GM08714 (cell line): ENCODE measurements around the gene AFF3.

Experiments used
- H3K4me3 ChIP-seq: fragments of 200-500 bp; sonication (Bioruptor generic); 2 replicates; pipeline ENCODE4 v1.5.1; 2014; ENCODE audit warnings: mild to moderate bottlenecking, low read length, inconsistent platforms
- ZNF274 ChIP-seq: IDR thresholded peaks from 2 replicates; pipeline ENCODE4 v1.6.1; 2012; ENCODE audit warnings: mild to moderate bottlenecking, low read depth, low read length

Gene AFF3

GRCh38 chr2:99878581-99879350 is 263.6 kb downstream of the AFF3 start:
- no peak overlapping the region for H3K4me3 ChIP-seq
- TF ChIP-seq ZNF274, result no peak

DNA sequence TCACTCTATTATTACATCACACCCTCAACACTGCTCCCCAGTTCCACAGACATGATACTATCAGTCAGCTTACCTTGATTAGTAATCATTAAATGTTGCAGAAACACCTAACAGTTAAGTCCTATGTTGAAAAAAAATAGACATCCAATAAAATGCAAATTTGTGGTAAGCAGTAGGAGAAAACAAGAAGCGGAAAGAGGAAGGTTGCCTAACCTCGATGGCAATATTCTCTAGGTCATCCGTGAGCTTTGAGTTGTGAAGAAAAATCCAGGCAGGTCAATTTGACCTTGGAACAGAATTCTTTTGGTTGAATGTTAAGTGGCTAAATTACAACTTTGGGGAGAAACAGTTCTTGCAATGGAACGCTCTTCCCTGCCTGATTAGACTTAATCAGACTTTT is 264.4 kb downstream of the AFF3 start:
- H3K4me3 ChIP-seq, result no peak overlapping the region
- TF ChIP-seq ZNF274, result no peak

DNA sequence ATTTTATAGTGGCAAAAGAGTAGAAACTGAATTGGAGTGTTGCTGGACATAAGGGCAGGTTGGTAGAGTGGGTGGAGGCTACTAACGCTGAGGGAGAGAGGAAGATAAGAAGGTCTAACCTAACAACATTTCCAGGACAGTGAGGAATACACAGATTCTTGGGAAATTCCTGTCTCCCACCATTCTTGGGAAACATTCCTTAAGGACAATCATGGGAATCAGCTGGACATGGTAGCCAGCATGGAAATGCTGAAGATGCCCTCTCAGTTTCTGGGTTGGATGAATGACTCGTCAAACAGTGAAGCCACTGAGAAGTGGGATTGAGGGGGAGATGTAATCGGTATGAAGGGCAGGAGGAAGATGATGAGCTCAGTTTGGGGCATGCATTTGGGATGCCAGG is 265.4 kb downstream of the AFF3 start:
- no peak for TF ChIP-seq ZNF274
- H3K4me3 ChIP-seq, result no peak overlapping the region

DNA sequence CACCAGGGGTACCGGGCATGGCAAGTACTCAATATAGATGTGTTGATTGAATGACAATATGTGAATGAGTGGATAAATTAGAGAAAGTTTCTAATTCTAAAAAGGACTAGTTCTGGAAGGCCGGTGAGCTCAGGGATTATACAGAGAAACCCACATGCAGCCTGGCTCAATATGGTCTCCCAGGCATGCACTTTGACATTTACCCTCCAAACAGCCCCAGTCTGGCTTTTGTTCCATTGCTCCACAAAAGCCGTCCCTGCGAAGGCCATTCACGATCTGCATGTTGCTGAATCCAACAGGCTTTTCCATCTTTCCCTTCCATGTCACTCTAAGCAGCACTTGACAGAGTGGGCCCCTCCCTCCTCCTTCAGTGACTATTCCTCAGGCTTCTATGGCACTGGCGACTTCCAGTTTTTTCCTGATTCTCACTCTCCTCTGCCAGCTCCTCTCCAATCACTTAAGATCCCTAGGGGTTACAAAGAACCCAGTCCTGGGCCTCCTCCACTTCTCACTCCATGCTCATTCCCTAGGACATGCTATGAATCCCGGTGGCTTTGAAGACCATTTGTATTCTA is 266.7 kb downstream of the AFF3 start:
- TF ChIP-seq ZNF274, result no peak
- H3K4me3 ChIP-seq, result no peak overlapping the region

DNA sequence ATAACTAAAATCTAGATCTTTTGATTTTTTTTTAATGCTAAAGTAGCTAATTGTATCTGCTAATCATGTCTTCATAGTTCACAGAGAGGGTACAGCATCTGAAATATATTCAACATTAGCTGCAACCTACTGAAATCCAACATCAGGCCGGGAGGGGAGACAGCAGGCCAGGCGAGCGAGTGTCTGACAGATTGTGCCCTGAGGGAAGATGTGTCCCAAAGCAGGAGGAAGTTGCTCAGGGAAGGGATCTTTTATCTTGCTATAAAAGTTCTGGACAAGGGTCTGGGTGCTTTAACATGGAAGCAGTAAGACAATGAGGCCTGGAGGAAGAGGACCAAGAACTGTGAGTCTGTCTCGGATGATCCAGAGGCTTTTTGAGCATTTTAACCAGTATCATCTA is 274.1 kb downstream of the AFF3 start:
- H3K4me3 ChIP-seq, result no peak overlapping the region
- TF ChIP-seq ZNF274, result no peak

- no peak for TF ChIP-seq ZNF274
- no peak overlapping the region for H3K4me3 ChIP-seq
Measured at GRCh38 chr2:99867770-99868169, 274.6 kb downstream of the AFF3 start.

- no peak for TF ChIP-seq ZNF274
- no peak overlapping the region for H3K4me3 ChIP-seq
Measured at GRCh38 chr2:99865818-99866676, 276.3 kb downstream of the AFF3 start.

- no peak for TF ChIP-seq ZNF274
Measured at GRCh38 chr2:99864561-99865553, 277.5 kb downstream of the AFF3 start.

DNA sequence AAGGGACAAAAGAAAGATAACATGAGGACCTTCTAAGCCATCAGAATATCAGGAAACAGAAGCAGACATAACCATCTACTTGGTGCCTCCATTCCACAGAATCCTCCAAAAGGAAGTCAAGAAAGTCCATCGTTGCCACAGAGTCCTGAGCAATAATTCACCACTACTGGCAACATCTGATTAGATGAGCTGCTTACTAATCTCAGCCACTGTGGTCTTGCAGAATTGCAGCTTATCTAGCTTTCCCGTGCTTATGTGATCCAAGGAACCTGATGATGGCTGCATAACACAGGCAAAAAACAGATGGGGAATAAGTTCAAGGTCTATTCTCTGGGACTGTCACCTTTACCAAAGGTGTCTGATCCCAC is 278.5 kb downstream of the AFF3 start:
- H3K4me3 ChIP-seq, result no peak overlapping the region
- no peak for TF ChIP-seq ZNF274

More at GRCh38 chr2:99864561-99865553, 277.5 kb downstream of the AFF3 start:
- no peak overlapping the region for H3K4me3 ChIP-seq

DNA sequence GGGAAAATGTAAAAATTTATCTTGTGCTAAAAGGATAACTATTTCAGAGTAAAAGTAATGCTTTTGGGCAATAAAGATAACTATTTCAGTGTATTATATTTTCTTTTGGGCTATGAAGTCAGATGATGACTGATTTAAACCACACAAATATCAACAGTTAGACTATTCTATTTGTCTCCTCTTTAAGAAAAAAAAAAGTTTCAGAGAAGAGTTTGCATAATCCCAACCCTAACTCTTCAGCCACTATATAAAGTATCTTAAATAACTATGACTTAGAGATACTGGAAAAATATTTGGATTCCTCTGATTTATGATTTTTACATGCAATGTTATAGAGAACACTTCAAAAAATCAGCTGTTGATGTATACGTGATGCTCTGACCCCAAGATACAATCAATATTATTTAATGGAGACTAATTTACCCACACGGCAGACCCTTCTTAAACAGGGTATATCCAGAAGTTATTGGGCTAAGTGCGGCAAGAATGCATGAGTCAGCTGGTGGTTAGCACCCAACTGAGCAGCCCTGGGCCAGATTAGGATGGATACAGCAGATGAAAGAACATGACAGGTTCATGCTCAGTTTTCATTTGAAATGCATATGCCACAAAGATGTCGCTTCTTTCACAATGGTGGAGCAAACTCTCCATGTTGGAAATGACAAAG is 279.0 kb downstream of the AFF3 start:
- no peak for TF ChIP-seq ZNF274
- no peak overlapping the region for H3K4me3 ChIP-seq

GRCh38 chr2:99862566-99862965 is 279.8 kb downstream of the AFF3 start:
- H3K4me3 ChIP-seq, result no peak overlapping the region
- no peak for TF ChIP-seq ZNF274

GRCh38 chr2:99861376-99861760 is 281.0 kb downstream of the AFF3 start:
- no peak for TF ChIP-seq ZNF274
- H3K4me3 ChIP-seq, result no peak overlapping the region

- H3K4me3 ChIP-seq, result no peak overlapping the region
- TF ChIP-seq ZNF274, result no peak
Measured at GRCh38 chr2:99860720-99861375, 281.5 kb downstream of the AFF3 start.
